NT2/D1 (cell line): ENCODE results near the gene SLC35F3.

ENCODE experiments used
- SUZ12 ChIP-seq: IDR thresholded peaks from 2 replicates; pipeline ENCODE4 v1.6.1; 2011; ENCODE audit not compliant: insufficient read length, insufficient read depth; ENCODE audit errors: extremely low read depth
- YY1 ChIP-seq: IDR thresholded peaks from 2 replicates; pipeline ENCODE4 v1.6.1; 2011; ENCODE audit not compliant: insufficient read length, insufficient read depth
- ZNF274 ChIP-seq: IDR thresholded peaks from 2 replicates; pipeline ENCODE4 v1.6.1; 2011; ENCODE audit warnings: mild to moderate bottlenecking, low read depth, low read length

- TF ChIP-seq ZNF274 (no peak), SUZ12 (no peak), YY1 (no peak)
These were observed 89.2 kb downstream of the SLC35F3 start for GRCh38 chr1:233993651-233994050.
